Measurements from ENCODE around the gene RAB30. TPM values are rescaled to one million over a fixed set of nuclear protein-coding genes. Genes with fewer than 3 reads are reported as not detected.
"Not testable (repeated sequence)": the region's sequence is repeated elsewhere in the genome, so short reads cannot be mapped to it uniquely, and the experiment has no call there.

RAB30 gene
- total and polyA plus RNA-seq, 2 experiments from 2014 or later, result 2.5 to 10.2 TPM

DNA sequence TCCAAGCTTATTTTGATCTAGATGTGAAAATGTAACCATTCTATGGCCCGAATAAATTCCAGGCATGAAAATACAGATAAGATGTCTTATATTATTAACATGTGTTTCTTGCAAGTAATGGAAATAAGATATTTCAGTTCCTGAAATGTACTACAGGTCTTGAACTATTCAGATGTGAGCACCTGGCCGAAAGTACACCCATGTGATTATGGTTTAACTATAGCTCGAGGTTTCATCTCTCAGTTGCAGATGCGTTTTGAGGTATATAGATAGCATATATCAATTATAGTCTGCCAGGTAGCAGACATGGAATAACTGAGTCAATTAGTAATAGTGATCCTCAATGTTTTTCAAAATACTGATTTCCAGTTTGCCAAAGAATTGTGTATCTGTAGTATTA, 101.9 kb downstream of the RAB30 start:
- Histone ChIP-seq H3K79me2 (no peaks in the 10 kb centered on the region), H3K4me2 (no peak overlapping the region), H3K27ac (no peak overlapping the region), H2AFZ (no peak overlapping the region), H4K20me1 (ENCODE audit: insufficient read depth, poor library complexity, severe bottlenecking) (no peaks in the 10 kb centered on the region), H3K36me3 (replicated peaks; ENCODE audit: insufficient read depth, low read depth) (no peaks in the 10 kb centered on the region), H3K4me1 (ENCODE audit: insufficient read depth) (no peaks in the 10 kb centered on the region), H3K9me3 (ENCODE audit: low read depth) (no peaks in the 10 kb centered on the region), H3K4me3 (no peak overlapping the region), H3K9me2 (replicated peaks; ENCODE audit: insufficient read depth) (no peaks in the 10 kb centered on the region), H3K27me3 (no peaks in the 10 kb centered on the region)
- 93% methylated on average over 4 of the region's 4 CpGs for WGBS (ENCODE audit: low lambda C conversion rate, missing lambda C conversion rate)
- DNase-seq (ENCODE audit: low spot score), result no peak
- TF ChIP-seq CTCF (IDR thresholded peaks at IDR 0.05; ENCODE audit: poor library complexity) (no peak), EZH2 (IDR thresholded peaks at IDR 0.05; ENCODE audit: borderline replicate concordance) (no peak), EZH2phosphoT487 (IDR thresholded peaks at IDR 0.05; ENCODE audit: low read depth, severe bottlenecking, unreplicated experiment) (no peak)

DNA sequence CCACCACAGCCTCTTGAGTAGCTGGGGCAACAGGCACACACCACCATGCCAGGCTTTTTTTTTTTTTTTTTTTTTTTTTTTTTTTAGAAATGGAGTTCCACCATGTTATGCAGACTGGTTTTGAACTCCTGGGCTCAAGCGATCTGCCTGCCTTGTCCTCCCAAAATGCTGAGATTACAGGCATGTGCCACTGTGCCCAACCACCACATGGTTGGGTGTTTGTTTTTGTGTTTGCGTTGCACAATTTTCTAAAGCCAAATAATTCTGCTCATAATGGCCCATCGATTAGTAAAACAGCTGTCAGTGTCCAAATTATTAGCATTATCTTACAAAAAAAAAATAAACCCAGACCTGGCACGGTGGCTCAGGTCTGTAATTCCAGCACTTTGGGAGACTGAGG, 104.3 kb downstream of the RAB30 start:
- H3K36me3 ChIP-seq (replicated peaks; ENCODE audit: insufficient read depth, low read depth), result no peaks in the 10 kb centered on the region
- H3K4me3 ChIP-seq, result no peak overlapping the region
- no peak overlapping the region for H2AFZ ChIP-seq
- no peak overlapping the region for H3K27ac ChIP-seq
- H3K9me2 ChIP-seq (replicated peaks; ENCODE audit: insufficient read depth), result no peaks in the 10 kb centered on the region
- DNase-seq (ENCODE audit: low spot score), result no peak
- no peaks in the 10 kb centered on the region for H3K9me3 ChIP-seq (ENCODE audit: low read depth)
- no peaks in the 10 kb centered on the region for H3K79me2 ChIP-seq
- no peaks in the 10 kb centered on the region for H4K20me1 ChIP-seq (ENCODE audit: insufficient read depth, poor library complexity, severe bottlenecking)
- 80% methylated on average over 4 of the region's 4 CpGs for WGBS (ENCODE audit: low lambda C conversion rate, missing lambda C conversion rate)
- TF ChIP-seq EZH2phosphoT487 (IDR thresholded peaks at IDR 0.05; ENCODE audit: low read depth, severe bottlenecking, unreplicated experiment), result no peak
- no peak for TF ChIP-seq EZH2 (IDR thresholded peaks at IDR 0.05; ENCODE audit: borderline replicate concordance)
- TF ChIP-seq CTCF (IDR thresholded peaks at IDR 0.05; ENCODE audit: poor library complexity), result no peak
- no peaks in the 10 kb centered on the region for H3K27me3 ChIP-seq
- no peaks in the 10 kb centered on the region for H3K4me1 ChIP-seq (ENCODE audit: insufficient read depth)
- no peak overlapping the region for H3K4me2 ChIP-seq

- H3K36me3 ChIP-seq (replicated peaks; ENCODE audit: insufficient read depth, low read depth); H3K4me2 ChIP-seq; DNase-seq (ENCODE audit: low spot score); H3K27ac ChIP-seq; H4K20me1 ChIP-seq (ENCODE audit: insufficient read depth, poor library complexity, severe bottlenecking); H3K79me2 ChIP-seq; H3K9me2 ChIP-seq (replicated peaks; ENCODE audit: insufficient read depth); H3K27me3 ChIP-seq; H2AFZ ChIP-seq; H3K4me3 ChIP-seq; H3K9me3 ChIP-seq (ENCODE audit: low read depth); H3K4me1 ChIP-seq (ENCODE audit: insufficient read depth): not testable (repeated sequence)
These were observed 109.7 kb downstream of the RAB30 start for GRCh38 chr11:82962021-82962420.

- Histone ChIP-seq H3K27ac (no peak overlapping the region), H3K4me3 (no peak overlapping the region), H4K20me1 (ENCODE audit: insufficient read depth, poor library complexity, severe bottlenecking) (no peaks in the 10 kb centered on the region), H3K36me3 (replicated peaks; ENCODE audit: insufficient read depth, low read depth) (no peaks in the 10 kb centered on the region), H3K4me1 (ENCODE audit: insufficient read depth) (no peaks in the 10 kb centered on the region), H3K27me3 (no peaks in the 10 kb centered on the region), H3K4me2 (no peak overlapping the region), H3K9me2 (replicated peaks; ENCODE audit: insufficient read depth) (no peaks in the 10 kb centered on the region), H2AFZ (no peak overlapping the region), H3K9me3 (ENCODE audit: low read depth) (no peaks in the 10 kb centered on the region), H3K79me2 (no peaks in the 10 kb centered on the region)
- WGBS (ENCODE audit: low lambda C conversion rate, missing lambda C conversion rate), result 63% methylated on average over 2 of the region's 2 CpGs
- no peak for DNase-seq (ENCODE audit: low spot score)
- TF ChIP-seq EZH2 (IDR thresholded peaks at IDR 0.05; ENCODE audit: borderline replicate concordance) (no peak), CTCF (IDR thresholded peaks at IDR 0.05; ENCODE audit: poor library complexity) (no peak), EZH2phosphoT487 (IDR thresholded peaks at IDR 0.05; ENCODE audit: low read depth, severe bottlenecking, unreplicated experiment) (no peak)
These were observed 110.9 kb downstream of the RAB30 start for GRCh38 chr11:82960779-82961143.

Measured in hepatocyte (in vitro differentiated cells).